HG03064 (cell line): ENCODE data around the gene ATOH1.

Source experiments
- ATAC-seq: cut with Tn5 transposase; IDR thresholded peaks from one replicate; pipeline ENCODE4 v1.9.1; 2021; ENCODE audit warnings: low read depth; ENCODE audit not compliant: unreplicated experiment

Gene ATOH1

GRCh38 chr4:93834249-93835066 is 5.9 kb downstream of the ATOH1 start:
- ATAC-seq = no peak

GRCh38 chr4:93835929-93836328 is 7.4 kb downstream of the ATOH1 start:
- ATAC-seq = no peak

GRCh38 chr4:93839704-93840103 is 11.2 kb downstream of the ATOH1 start:
- no peak for ATAC-seq

- ATAC-seq = no peak
Measured at GRCh38 chr4:93841803-93842345, 13.3 kb downstream of the ATOH1 start.

- no peak for ATAC-seq
Measured at GRCh38 chr4:93842601-93843252, 14.2 kb downstream of the ATOH1 start.

GRCh38 chr4:93843772-93844171 is 15.2 kb downstream of the ATOH1 start:
- no peak for ATAC-seq

GRCh38 chr4:93852680-93853079 is 24.1 kb downstream of the ATOH1 start:
- no peak for ATAC-seq

GRCh38 chr4:93855926-93856325 is 27.4 kb downstream of the ATOH1 start:
- ATAC-seq = no peak

- ATAC-seq = no peak
Measured at GRCh38 chr4:93865650-93866049, 37.1 kb downstream of the ATOH1 start.

- ATAC-seq = no peak
Measured at GRCh38 chr4:93867416-93868001, 39.0 kb downstream of the ATOH1 start.

- ATAC-seq = no peak
Measured at GRCh38 chr4:93870876-93871458, 42.4 kb downstream of the ATOH1 start.

GRCh38 chr4:93876754-93877153 is 48.2 kb downstream of the ATOH1 start:
- ATAC-seq = no peak

- ATAC-seq = no peak
Measured at GRCh38 chr4:93878566-93878965, 50.0 kb downstream of the ATOH1 start.

- peak; percentile 86 for ATAC-seq
Measured at GRCh38 chr4:93879919-93880318, 51.4 kb downstream of the ATOH1 start.
